Heart right ventricle (tissue), 16 donors: ENCODE data around the gene DDX24. TPM values are rescaled to one million over a fixed set of nuclear protein-coding genes. Genes with fewer than 3 reads are reported as not detected.

Experiments used
- ATAC-seq, 8 donors: fragments of 200-7000 bp; cut with Tn5 transposase; one replicate each; pipeline ENCODE4 v1.9.1; 2020; ENCODE audit warnings: mild to moderate bottlenecking in 8 of 8, moderate library complexity in 8 of 8, moderate number of reproducible peaks in 1 of 8
- DNase-seq, 2 donors: peaks; one replicate each; pipeline ENCODE4 v3.0.0-alpha.2; 2020
- H3K27ac ChIP-seq, 10 donors: fragments of 200-600 bp; sonication (generic) in 2 of 10; one replicate each; pipeline versions ENCODE4 v1.5.0 to v1.8.0; 2020 to 2022; ENCODE audit warnings: mild to moderate bottlenecking in 3 of 10
- H3K27me3 ChIP-seq, 7 donors: fragments of 200-600 bp; one replicate each; pipeline ENCODE4 v1.8.0; 2021 to 2022; ENCODE audit warnings: mild to moderate bottlenecking in 2 of 7
- H3K36me3 ChIP-seq, 9 donors: fragments of 200-600 bp; sonication (generic) in 1 of 9; one replicate each; pipeline versions ENCODE4 v1.5.0 to v1.8.0; 2020 to 2022; ENCODE audit warnings: mild to moderate bottlenecking in 2 of 9
- H3K4me1 ChIP-seq, 9 donors: fragments of 200-600 bp; sonication (generic) in 1 of 9; one replicate each; pipeline versions ENCODE4 v1.5.0 to v1.8.0; 2020 to 2022; ENCODE audit warnings: mild to moderate bottlenecking in 4 of 9
- H3K4me3 ChIP-seq, 10 donors: fragments of 200-600 bp; sonication (generic) in 2 of 10; one replicate each; pipeline versions ENCODE4 v1.5.0 to v1.8.0; 2020 to 2022; ENCODE audit warnings: mild to moderate bottlenecking in 7 of 10, moderate library complexity in 2 of 10
- H3K9me3 ChIP-seq, 11 donors: fragments of 200-600 bp in 10 of 11; sonication (generic) in 2 of 11; one replicate each; pipeline versions ENCODE4 v1.5.0 to v1.8.0; 2013 to 2022; ENCODE audit warnings: mild to moderate bottlenecking in 2 of 11, control low read depth in 1 of 11, moderate library complexity in 1 of 11
- WGBS, 2 donors: extraction: QIAGEN DNeasy Blood & Tissue Kit; methylation state at CpG; one replicate each; pipeline ENCODE4 v1.1.7; 2013; ENCODE audit warnings: inconsistent platforms in 1 of 2; 5-methylcytosine and 5-hydroxymethylcytosine counted together
- intact Hi-C, 10 donors: fragments of 100-400 bp; cut with DNase I; formaldehyde crosslinking; loops; one replicate each; pipeline versions ENCODE4 v1.11.1 to v1.14.2; 2022
- polyA plus RNA-seq, 2 donors: library from polyadenylated mRNA; stranded (reverse); fragments of 200-250 nt; gene quantifications; one replicate each; pipeline ENCODE4 v1.2.3, GENCODE V29; 2013
- total RNA-seq, 10 donors: library from RNA; stranded (reverse); fragmentation: NEBNext Ultra II Directional in 3 of 10; extraction: Animal tissue kit (Norgen Biotek cat#: 25700) in 3 of 10; gene quantifications; one replicate each; pipeline versions ENCODE4 v1.2.1 to v1.2.4, GENCODE V29; 2021 to 2023
- TF ChIP-seq, protein P1 (sequence below), 9 donors: fragments of 200-600 bp; sonication (generic) in 2 of 9; IDR thresholded peaks; one replicate each; pipeline versions ENCODE4 v1.5.0 to v1.8.0; 2021 to 2022; ENCODE audit warnings: antibody characterized with exemption in 9 of 9, mild to moderate bottlenecking in 5 of 9, moderate library complexity in 1 of 9
- donor health status: Arrhythmogenic right ventricular cardiomyopathy.
- donor health status: ischemic (EF 13 %, LVEDD 7.1; RV severe dilation, severe dysfunction).
- donor health status: healthy with polysubstance abuse.
- donor health status: DM: no; HTN: yes; CAD: no.
- donor health status: DM: no; HTN: no; CAD: no.
- donor health status: ischemic (EF 25% LVEDD 6.9; RV normal size, moderate dysfunction).
- donor health status: ischemic (EF 25% LVEDD 5.7; RV mildly dilated, moderate dysfunction).
- donor health status: healthy.
- donor health status: DM: yes; HTN: yes; CAD: no.
- donor health status: Ischemic cardiomyopathy.
- donor health status: ischemic (EF 35%, LVEDD 5.7; RV mildly dilated, moderate dysfunction).
- donor health status: nonischemic (EF 11% LVEDD 7.7; RV severe dilation, severe dysfunction).
- donor health status: DM: yes; HTN: yes; CAD: no.
- donor health status: PGD.
- donor health status: ischemic (EF 29% LVEDD 5.4; RV normal size, mild dysfunction).
- donor health status: nonischemic (EF 23%, LVEDD 6.1; RV moderate dilation, normal function).

DDX24 gene
- total and polyA plus RNA-seq, 12 donors: 94.1 to 269 (median 234) TPM

GRCh38 chr14:94102768-94103482 is 21.9 kb upstream of the DDX24 start:
- TF ChIP-seq, protein P1, sequence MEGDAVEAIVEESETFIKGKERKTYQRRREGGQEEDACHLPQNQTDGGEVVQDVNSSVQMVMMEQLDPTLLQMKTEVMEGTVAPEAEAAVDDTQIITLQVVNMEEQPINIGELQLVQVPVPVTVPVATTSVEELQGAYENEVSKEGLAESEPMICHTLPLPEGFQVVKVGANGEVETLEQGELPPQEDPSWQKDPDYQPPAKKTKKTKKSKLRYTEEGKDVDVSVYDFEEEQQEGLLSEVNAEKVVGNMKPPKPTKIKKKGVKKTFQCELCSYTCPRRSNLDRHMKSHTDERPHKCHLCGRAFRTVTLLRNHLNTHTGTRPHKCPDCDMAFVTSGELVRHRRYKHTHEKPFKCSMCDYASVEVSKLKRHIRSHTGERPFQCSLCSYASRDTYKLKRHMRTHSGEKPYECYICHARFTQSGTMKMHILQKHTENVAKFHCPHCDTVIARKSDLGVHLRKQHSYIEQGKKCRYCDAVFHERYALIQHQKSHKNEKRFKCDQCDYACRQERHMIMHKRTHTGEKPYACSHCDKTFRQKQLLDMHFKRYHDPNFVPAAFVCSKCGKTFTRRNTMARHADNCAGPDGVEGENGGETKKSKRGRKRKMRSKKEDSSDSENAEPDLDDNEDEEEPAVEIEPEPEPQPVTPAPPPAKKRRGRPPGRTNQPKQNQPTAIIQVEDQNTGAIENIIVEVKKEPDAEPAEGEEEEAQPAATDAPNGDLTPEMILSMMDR (IDR thresholded peaks at IDR 0.05): no peak
- H3K27me3 ChIP-seq: no peaks in the 10 kb centered on the region
- peaks cover 0 to 7% (median 0%) of the 10 kb centered on the region in 9 donors for H3K4me1 ChIP-seq
- WGBS, 2 donors: 89 to 91% methylated on average over 8 of the region's 8 CpGs
- DNase-seq: no peak
- peaks cover 0 to 5% (median 0%) of the 10 kb centered on the region in 9 donors for H3K36me3 ChIP-seq
- ATAC-seq: no peak
- no peaks in the 10 kb centered on the region for H3K9me3 ChIP-seq
- H3K4me3 ChIP-seq: no peak overlapping the region
- H3K27ac ChIP-seq: no peak overlapping the region
- intact Hi-C loops: no loop called here

GRCh38 chr14:94101748-94102147 is 20.7 kb upstream of the DDX24 start:
- Histone ChIP-seq H3K4me1 (peaks cover 0 to 7% (median 0%) of the 10 kb centered on the region in 9 donors), H3K9me3 (no peaks in the 10 kb centered on the region), H3K4me3 (no peak overlapping the region), H3K27ac (no peak overlapping the region), H3K27me3 (no peaks in the 10 kb centered on the region), H3K36me3 (peaks cover 0 to 17% (median 0%) of the 10 kb centered on the region in 9 donors)
- ATAC-seq: peak in 2 of 8 donors; percentile 5 to 24
- TF ChIP-seq, protein P1 (IDR thresholded peaks at IDR 0.05): no peak
- 86 to 92% methylated on average over 10 of the region's 10 CpGs for WGBS, 2 donors
- DNase-seq: no peak
- intact Hi-C loops: no loop called here

DNA sequence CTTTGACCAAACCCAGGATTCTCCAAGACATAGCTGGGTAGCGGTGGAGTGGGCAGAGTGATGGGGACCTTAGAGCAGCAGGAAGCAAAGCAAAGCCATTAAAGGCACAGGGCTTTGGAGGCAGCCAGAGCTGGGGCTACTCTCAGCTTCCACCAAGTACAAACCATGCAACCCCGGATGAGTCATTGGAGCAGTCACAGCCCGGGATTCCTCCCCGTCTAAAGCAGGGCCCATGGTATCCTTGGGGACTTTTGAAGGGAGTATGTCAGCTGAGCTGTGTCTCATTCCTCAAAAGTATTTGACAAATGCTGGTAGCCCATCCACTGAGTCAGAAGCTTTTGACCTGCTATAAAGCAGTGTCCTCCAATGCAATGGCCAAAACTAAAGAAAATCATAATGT is 19.8 kb upstream of the DDX24 start:
- no peak overlapping the region for H3K27ac ChIP-seq
- H3K27me3 ChIP-seq: no peaks in the 10 kb centered on the region
- peaks cover 0 to 18% (median 0%) of the 10 kb centered on the region in 9 donors for H3K36me3 ChIP-seq
- intact Hi-C loops: no loop called here
- TF ChIP-seq, protein P1 (IDR thresholded peaks at IDR 0.05): no peak
- H3K4me3 ChIP-seq: no peak overlapping the region
- peak in 2 of 8 donors; percentile 33 to 77 for ATAC-seq
- 81 to 82% methylated on average over 4 of the region's 4 CpGs for WGBS, 2 donors
- no peaks in the 10 kb centered on the region for H3K9me3 ChIP-seq
- no peak for DNase-seq
- H3K4me1 ChIP-seq: peaks cover 0 to 7% (median 0%) of the 10 kb centered on the region in 9 donors

DNA sequence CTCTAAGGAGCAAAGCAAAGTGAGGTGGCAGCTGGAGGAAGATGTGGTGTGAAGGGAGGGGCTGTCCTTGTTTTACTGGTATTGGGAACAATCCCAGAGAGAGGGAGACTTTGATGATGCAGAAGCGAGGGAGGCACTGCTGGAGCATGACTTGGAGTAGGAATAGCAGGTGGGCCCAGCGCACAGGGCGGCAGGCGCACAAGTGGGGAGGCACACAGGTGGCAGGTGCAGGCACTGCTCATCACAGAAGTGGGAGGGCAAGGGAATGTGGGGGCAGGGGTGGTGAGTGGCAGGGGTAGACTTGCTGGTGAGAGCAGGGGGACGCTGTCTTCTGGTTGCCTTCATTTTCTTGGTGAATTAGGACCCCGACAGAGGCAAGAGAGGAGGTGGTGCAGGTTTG is 18.0 kb upstream of the DDX24 start:
- peaks cover 0 to 7% (median 0%) of the 10 kb centered on the region in 9 donors for H3K4me1 ChIP-seq
- H3K4me3 ChIP-seq: no peak overlapping the region
- ATAC-seq: no peak
- DNase-seq: no peak
- H3K36me3 ChIP-seq: peaks cover 0 to 18% (median 0%) of the 10 kb centered on the region in 9 donors
- TF ChIP-seq, protein P1 (IDR thresholded peaks at IDR 0.05): no peak
- H3K27ac ChIP-seq: no peak overlapping the region
- intact Hi-C loops: loop anchor here in 1 of 10 donors (10.0 kb wide), 1 partner anchor 1876 kb away; no protein-coding TSS in a partner anchor
- WGBS, 2 donors: 67 to 83% methylated on average over 6 of the region's 6 CpGs
- no peaks in the 10 kb centered on the region for H3K27me3 ChIP-seq
- no peaks in the 10 kb centered on the region for H3K9me3 ChIP-seq
